GM19468 (cell line): ENCODE results near the gene DMRT1.

Experiments
- ATAC-seq: cut with Tn5 transposase; IDR thresholded peaks from one replicate; pipeline ENCODE4 v1.9.1; 2021; ENCODE audit warnings: mild to moderate bottlenecking, moderate library complexity, moderate number of reproducible peaks; ENCODE audit not compliant: unreplicated experiment; ENCODE audit errors: extremely low read depth

The DMRT1 gene

GRCh38 chr9:917730-918129 lies 76.2 kb downstream of the DMRT1 start:
- no peak for ATAC-seq

GRCh38 chr9:920927-921326 lies 79.4 kb downstream of the DMRT1 start:
- ATAC-seq = no peak

- ATAC-seq = no peak
Measured at GRCh38 chr9:922171-922570, 80.7 kb downstream of the DMRT1 start.

GRCh38 chr9:922731-923130 lies 81.2 kb downstream of the DMRT1 start:
- no peak for ATAC-seq

- ATAC-seq = no peak
Measured at GRCh38 chr9:926976-927375, 85.5 kb downstream of the DMRT1 start.

GRCh38 chr9:928363-929042 lies 87.0 kb downstream of the DMRT1 start:
- peak; percentile 70 for ATAC-seq

- ATAC-seq = no peak
Measured at GRCh38 chr9:929719-930118, 88.2 kb downstream of the DMRT1 start.

- ATAC-seq = no peak
Measured at GRCh38 chr9:933356-933755, 91.9 kb downstream of the DMRT1 start.

GRCh38 chr9:935348-935965 lies 94.0 kb downstream of the DMRT1 start:
- ATAC-seq = no peak

- ATAC-seq = no peak
Measured at GRCh38 chr9:942805-943580, 101.5 kb downstream of the DMRT1 start.

GRCh38 chr9:947985-948384 lies 106.5 kb downstream of the DMRT1 start:
- no peak for ATAC-seq

GRCh38 chr9:948497-948896 lies 107.0 kb downstream of the DMRT1 start:
- no peak for ATAC-seq

GRCh38 chr9:950139-950538 lies 108.6 kb downstream of the DMRT1 start:
- ATAC-seq = no peak

GRCh38 chr9:952546-952945 lies 111.0 kb downstream of the DMRT1 start:
- no peak for ATAC-seq

- no peak for ATAC-seq
Measured at GRCh38 chr9:959105-959504, 117.6 kb downstream of the DMRT1 start.

GRCh38 chr9:959914-960313 lies 118.4 kb downstream of the DMRT1 start:
- no peak for ATAC-seq

- ATAC-seq = no peak
Measured at GRCh38 chr9:962023-962422, 120.5 kb downstream of the DMRT1 start.

GRCh38 chr9:965497-965896 lies 124.0 kb downstream of the DMRT1 start:
- no peak for ATAC-seq

- no peak for ATAC-seq
Measured at GRCh38 chr9:966870-967269, 125.4 kb downstream of the DMRT1 start.

GRCh38 chr9:967436-967835 lies 125.9 kb downstream of the DMRT1 start:
- ATAC-seq = no peak

GRCh38 chr9:967903-968641 lies 126.6 kb downstream of the DMRT1 start:
- ATAC-seq = no peak
